Tibial nerve (tissue), 4 donors: ENCODE results near the gene SMLR1. TPM values are rescaled to one million over a fixed set of nuclear protein-coding genes. Genes with fewer than 3 reads are reported as not detected.
A peak's percentile ranks its signal among the peaks of the same experiment; 100 is the strongest.
"Not testable (repeated sequence)": the region's sequence is repeated elsewhere in the genome, so short reads cannot be mapped to it uniquely, and the experiment has no call there.

Experiments used
- DNase-seq, 2 donors: peaks; one replicate each; pipeline ENCODE4 v3.0.0-alpha.2; 2019; ENCODE audit warnings: low spot score in 2 of 2
- H3K27ac ChIP-seq, 4 donors: fragments of 200-600 bp; sonication (generic) in 3 of 4; one replicate each; pipeline ENCODE4 v1.5.1; 2017 to 2019; ENCODE audit warnings: mild to moderate bottlenecking in 1 of 4
- H3K27me3 ChIP-seq, 2 donors: fragments of 200-600 bp; sonication (generic) in 1 of 2; one replicate each; pipeline versions ENCODE4 v1.5.1 to v1.6.0; 2017 to 2019
- H3K36me3 ChIP-seq, 3 donors: fragments of 200-600 bp; sonication (generic); one replicate each; pipeline ENCODE4 v1.5.1; 2018 to 2019
- H3K4me1 ChIP-seq, 4 donors: fragments of 200-600 bp; sonication (generic) in 3 of 4; one replicate each; pipeline ENCODE4 v1.5.1; 2017 to 2019
- H3K4me3 ChIP-seq, 4 donors: fragments of 200-600 bp; sonication (generic) in 3 of 4; one replicate each; pipeline ENCODE4 v1.5.1; 2017 to 2019; ENCODE audit warnings: mild to moderate bottlenecking in 1 of 4, moderate library complexity in 1 of 4
- H3K9me3 ChIP-seq, 4 donors: fragments of 200-600 bp; sonication (generic) in 3 of 4; one replicate each; pipeline ENCODE4 v1.5.1; 2017 to 2019
- CTCF ChIP-seq, 5 experiments: fragments of 200-600 bp in 3 of 5; fragments of 450-650 bp in 2 of 5; sonication (generic) in 3 of 5; IDR thresholded peaks; one replicate each; pipeline ENCODE4 v1.5.1; 2016 to 2019; ENCODE audit warnings: antibody characterized with exemption in 5 of 5, mild to moderate bottlenecking in 3 of 5, moderate library complexity in 2 of 5
- EP300 ChIP-seq, 2 donors: sonication (generic); formaldehyde crosslinking; IDR thresholded peaks; one replicate each; pipeline ENCODE4 v1.6.1; 2017; ENCODE audit warnings: antibody characterized with exemption in 2 of 2, mild to moderate bottlenecking in 1 of 2
- POLR2A ChIP-seq, 2 donors: fragments of 450-650 bp; IDR thresholded peaks; one replicate each; pipeline ENCODE4 v1.6.1; 2017; ENCODE audit warnings: antibody characterized with exemption in 2 of 2, mild to moderate bottlenecking in 2 of 2, moderate library complexity in 2 of 2
- WGBS, 2 donors: methylation state at CpG; one replicate each; pipeline ENCODE4 v1.1.5; 2018; 5-methylcytosine and 5-hydroxymethylcytosine counted together
- total RNA-seq, 4 donors: library from RNA; depleted of rRNA; stranded (reverse); fragments of >200 nt; gene quantifications; one replicate each; pipeline ENCODE4 v1.1.0, GENCODE V29; 2016

The SMLR1 gene
- total RNA-seq, 4 donors from 2014 or later = not detected

GRCh38 chr6:130794738-130795137, 32.5 kb upstream of the SMLR1 start:
- Histone ChIP-seq H3K9me3 (peaks cover 0 to 13% (median 0%) of the 10 kb centered on the region in 4 donors), H3K27me3 (no peaks in the 10 kb centered on the region), H3K36me3 (no peaks in the 10 kb centered on the region), H3K4me1 (peaks cover 0 to 23% (median 0%) of the 10 kb centered on the region in 4 donors), H3K4me3 (no peak overlapping the region), H3K27ac (no peak overlapping the region)
- WGBS, 2 donors = 50 to 51% methylated on average over 3 of the region's 3 CpGs
- DNase-seq = no peak
- TF ChIP-seq POLR2A (IDR thresholded peaks at IDR 0.05) (no peak), EP300 (IDR thresholded peaks at IDR 0.05) (no peak), CTCF (IDR thresholded peaks at IDR 0.05) (no peak)

- Histone ChIP-seq H3K9me3 (peaks cover 0 to 25% (median 4%) of the 10 kb centered on the region in 4 donors), H3K27ac (peak overlapping the region in 1 of 4 donors; percentile 3), H3K27me3 (no peaks in the 10 kb centered on the region), H3K36me3 (no peaks in the 10 kb centered on the region), H3K4me3 (no peak overlapping the region), H3K4me1 (peaks cover 0 to 23% (median 0%) of the 10 kb centered on the region in 4 donors)
- TF ChIP-seq EP300 (IDR thresholded peaks at IDR 0.05) = peak in 1 of 2 donors; percentile 72
- no peak for TF ChIP-seq POLR2A (IDR thresholded peaks at IDR 0.05)
- no peak for TF ChIP-seq CTCF (IDR thresholded peaks at IDR 0.05)
- peak; percentile 30 to 67 for DNase-seq
These were observed 30.8 kb upstream of the SMLR1 start for GRCh38 chr6:130796313-130796905.

- H3K9me3 ChIP-seq = peaks cover 0 to 28% (median 4%) of the 10 kb centered on the region in 4 donors
- no peak overlapping the region for H3K27ac ChIP-seq
- TF ChIP-seq POLR2A (IDR thresholded peaks at IDR 0.05) (no peak), CTCF (IDR thresholded peaks at IDR 0.05) (no peak), EP300 (IDR thresholded peaks at IDR 0.05) (no peak)
- no peaks in the 10 kb centered on the region for H3K36me3 ChIP-seq
- 76 to 87% methylated on average over 2 of the region's 2 CpGs for WGBS, 2 donors
- no peak overlapping the region for H3K4me3 ChIP-seq
- H3K27me3 ChIP-seq = no peaks in the 10 kb centered on the region
- peaks cover 0 to 23% (median 0%) of the 10 kb centered on the region in 4 donors for H3K4me1 ChIP-seq
- no peak for DNase-seq
These were observed 30.1 kb upstream of the SMLR1 start for GRCh38 chr6:130797061-130797460.

- H3K9me3 ChIP-seq = peaks cover 0 to 28% (median 4%) of the 10 kb centered on the region in 4 donors
- not testable (repeated sequence) for H3K27me3 ChIP-seq, DNase-seq, H3K27ac ChIP-seq, H3K4me3 ChIP-seq, H3K36me3 ChIP-seq, H3K4me1 ChIP-seq
- 98% methylated on average over 37 of the region's 37 CpGs for WGBS, 2 donors
These were observed 25.8 kb upstream of the SMLR1 start for GRCh38 chr6:130801368-130801767.

- Histone ChIP-seq H3K27ac (no peak overlapping the region), H3K9me3 (no peaks in the 10 kb centered on the region), H3K36me3 (no peaks in the 10 kb centered on the region), H3K27me3 (no peaks in the 10 kb centered on the region), H3K4me1 (no peaks in the 10 kb centered on the region), H3K4me3 (no peak overlapping the region)
- WGBS, 2 donors = 74 to 75% methylated on average over 9 of the region's 9 CpGs
- TF ChIP-seq POLR2A (IDR thresholded peaks at IDR 0.05) = no peak
- no peak for TF ChIP-seq CTCF (IDR thresholded peaks at IDR 0.05)
- no peak for TF ChIP-seq EP300 (IDR thresholded peaks at IDR 0.05)
- DNase-seq = no peak
These were observed 16.7 kb upstream of the SMLR1 start for GRCh38 chr6:130810307-130811030.
